K562 (cell line): ENCODE data around the gene CDH12. TPM values are rescaled to one million over a fixed set of nuclear protein-coding genes. Genes with fewer than 3 reads are reported as not detected.

Experiments
- ATAC-seq: fragments of 200-7000 bp; cut with Tn5 transposase; 3 replicates; pipeline ENCODE4 v1.9.1; 2020; ENCODE audit warnings: moderate library complexity
- BruUV-seq: library from RNA; stranded (reverse); fragments of 400-500 nt; replicated peaks from 2 replicates; lab custom pipeline; 2021; lab: Mats Ljungman, UMichigan
- CTCF ChIA-PET: fragments of 300-600 bp; formaldehyde crosslinking; extraction: SDS; loops from one replicate; lab custom pipeline; 2021; ENCODE audit warnings: low intra/inter-chr PET ratio; lab: Yijun Ruan, JAX
- POLR2A ChIA-PET: fragments of 300-600, 350-650 bp; sonication (Branson Sonifier 250); formaldehyde crosslinking; extraction: SDS; loops from one replicate; lab custom pipeline; 2021; ENCODE audit warnings: antibody characterized with exemption, inconsistent platforms; lab: Yijun Ruan, JAX
- DNase-seq, 4 experiments: peaks; one replicate each; pipeline versions ENCODE4 v3.0.0 to v3.0.0-alpha.2; 2011 to 2018; ENCODE audit warnings: low spot score in 3 of 4, mixed read lengths in 3 of 4; ENCODE audit errors: extremely low read depth in 1 of 4
- FAIRE-seq: peaks from 2 replicates; lab custom pipeline; 2011; peaks lifted over from hg19 to GRCh38; lab: Jason Lieb, UNC
- H2AFZ ChIP-seq: 2 replicates; pipeline ENCODE4 v1.6.0; 2011; ENCODE audit warnings: low read depth, low read length, control low read depth, inconsistent platforms
- H3K27ac ChIP-seq: fragments of 200-600 bp; 3 replicates; pipeline ENCODE4 v1.8.0; 2011; ENCODE audit warnings: low read depth, mild to moderate bottlenecking, control low read depth, inconsistent platforms, low read length, moderate library complexity, mixed read lengths; ENCODE audit errors: extremely low read depth
- H3K27me3 ChIP-seq, 2 experiments: fragments of 300-600 bp in 1 of 2; 2 replicates in 1 of 2; 3 replicates in 1 of 2; pipeline versions ENCODE4 v1.6.0 to v1.8.0; 2011; ENCODE audit warnings: inconsistent platforms in 2 of 2, low read length in 2 of 2, mild to moderate bottlenecking in 1 of 2, mixed read lengths in 1 of 2, moderate library complexity in 1 of 2; ENCODE audit not compliant: control insufficient read depth in 2 of 2, insufficient read depth in 2 of 2
- H3K36me3 ChIP-seq: fragments of 300-600 bp; 3 replicates; pipeline ENCODE4 v1.8.0; 2011; ENCODE audit warnings: mild to moderate bottlenecking, low read length, inconsistent platforms; ENCODE audit not compliant: control insufficient read depth, insufficient read depth
- H3K4me1 ChIP-seq, 2 experiments: fragments of 200-600 bp in 1 of 2; replicated peaks in 1 of 2; 2 replicates in 1 of 2; 3 replicates in 1 of 2; pipeline versions ENCODE4 v1.5.1 to v1.8.0; 2011; ENCODE audit warnings: inconsistent platforms in 2 of 2, low read length in 2 of 2, mild to moderate bottlenecking in 1 of 2, mixed read lengths in 1 of 2, moderate library complexity in 1 of 2; ENCODE audit not compliant: control insufficient read depth in 2 of 2, insufficient read depth in 2 of 2
- H3K4me2 ChIP-seq: 2 replicates; pipeline ENCODE4 v1.6.1; 2011; ENCODE audit warnings: low read length, control low read depth, inconsistent platforms, mixed read lengths; ENCODE audit not compliant: insufficient read depth
- H3K4me3 ChIP-seq: fragments of 200-600 bp; sonication (generic), shearing (Covaris generic); 2 replicates; pipeline ENCODE4 v1.5.1; 2016; ENCODE audit warnings: control low read depth, inconsistent platforms
- H3K79me2 ChIP-seq: fragments of 200-600 bp; 3 replicates; pipeline ENCODE4 v1.8.0; 2011; ENCODE audit warnings: low read length, inconsistent platforms; ENCODE audit not compliant: control insufficient read depth, insufficient read depth
- H3K9ac ChIP-seq, 2 experiments: 2 replicates each; pipeline versions ENCODE4 v1.6.0 to v1.6.1; 2011; ENCODE audit warnings: low read depth in 2 of 2, low read length in 2 of 2, control low read depth in 1 of 2, inconsistent platforms in 1 of 2, mild to moderate bottlenecking in 1 of 2, mixed read lengths in 1 of 2; ENCODE audit not compliant: insufficient read depth in 1 of 2
- H3K9me1 ChIP-seq: one replicate; pipeline ENCODE4 v1.6.0; 2011; ENCODE audit warnings: inconsistent platforms, mild to moderate bottlenecking, low read length, moderate library complexity; ENCODE audit not compliant: control insufficient read depth, insufficient read depth
- H3K9me3 ChIP-seq: replicated peaks from 2 replicates; pipeline ENCODE4 v1.5.1; 2011; ENCODE audit warnings: low read depth, low read length, inconsistent platforms; ENCODE audit not compliant: control insufficient read depth, insufficient read depth
- H4K20me1 ChIP-seq: replicated peaks from 2 replicates; pipeline ENCODE4 v1.6.1; 2011; ENCODE audit warnings: low read length, inconsistent platforms, mixed read lengths; ENCODE audit not compliant: control insufficient read depth, insufficient read depth
- BRD9 ChIP-seq: fragments of 450-650 bp; IDR thresholded peaks from 2 replicates; pipeline ENCODE4 v1.6.1; 2018; ENCODE audit warnings: low read depth; ENCODE audit not compliant: partially characterized antibody
- COPS2 ChIP-seq: fragments of 450-650 bp; conservative IDR thresholded peaks from 2 replicates; pipeline ENCODE4 v1.6.1; 2016; ENCODE audit warnings: mild to moderate bottlenecking, moderate library complexity
- HDAC3 ChIP-seq: fragments of 450-650 bp; IDR thresholded peaks from 2 replicates; pipeline ENCODE4 v1.6.1; 2018; ENCODE audit warnings: borderline replicate concordance, mild to moderate bottlenecking, moderate library complexity; ENCODE audit not compliant: partially characterized antibody
- HSF4 ChIP-seq: fragments of 250-450 bp; sonication (Bioruptor Pico); IDR thresholded peaks from 2 replicates; pipeline ENCODE4 v2.1.2; 2022; ENCODE audit warnings: mild to moderate bottlenecking, moderate library complexity, borderline replicate concordance
- PHF21A ChIP-seq: fragments of 450-650 bp; IDR thresholded peaks from 2 replicates; pipeline ENCODE4 v1.6.1; 2017; ENCODE audit warnings: low read depth, borderline replicate concordance
- PHTF2 ChIP-seq: fragments of 250-450 bp; sonication (Bioruptor Pico); IDR thresholded peaks from 2 replicates; pipeline ENCODE4 v1.5.0; 2021; ENCODE audit warnings: mild to moderate bottlenecking
- RB1 ChIP-seq: fragments of 450-650 bp; IDR thresholded peaks from 2 replicates; pipeline ENCODE4 v1.6.1; 2017; ENCODE audit warnings: low read depth, mild to moderate bottlenecking
- RBM25 ChIP-seq: fragments of 200-400 bp; formaldehyde crosslinking; IDR thresholded peaks from 2 replicates; pipeline ENCODE4 v1.6.1; 2018; ENCODE audit warnings: low read length, low read depth, moderate library complexity; ENCODE audit not compliant: severe bottlenecking
- SIN3A ChIP-seq, 2 experiments: fragments of 150-350 bp in 1 of 2; IDR thresholded peaks; 2 replicates each; pipeline ENCODE4 v1.6.1; 2011 to 2016; ENCODE audit warnings: borderline replicate concordance in 2 of 2, low read depth in 2 of 2, low read length in 2 of 2, mild to moderate bottlenecking in 2 of 2, moderate library complexity in 2 of 2; ENCODE audit not compliant: control insufficient read depth in 1 of 2
- TAL1 ChIP-seq: fragments of 450-650 bp; IDR thresholded peaks from 2 replicates; pipeline ENCODE4 v1.6.1; 2016; ENCODE audit warnings: mild to moderate bottlenecking
- TARDBP ChIP-seq: fragments of 450-650 bp; IDR thresholded peaks from 2 replicates; pipeline ENCODE4 v1.6.1; 2016
- THRAP3 ChIP-seq: fragments of 450-650 bp; IDR thresholded peaks from 2 replicates; pipeline ENCODE4 v1.6.1; 2016; ENCODE audit warnings: mild to moderate bottlenecking, inconsistent platforms, borderline replicate concordance
- XRCC4 ChIP-seq: IDR thresholded peaks from one replicate; pipeline ENCODE4 v1.6.1; 2011; ENCODE audit not compliant: insufficient read depth, insufficient read length; ENCODE audit errors: extremely low read depth
- ZNF282 ChIP-seq: sonication (generic); formaldehyde crosslinking; IDR thresholded peaks from 2 replicates; pipeline ENCODE4 v1.8.1; 2023; ENCODE audit warnings: missing genetic modification reagents
- ZNF444 ChIP-seq: fragments of 250-450 bp; sonication (Bioruptor Pico); IDR thresholded peaks from 2 replicates; pipeline ENCODE4 v1.4.0; 2020; ENCODE audit warnings: mild to moderate bottlenecking, moderate library complexity
- in situ Hi-C: fragments of 300-500 bp; cut with MboI; formaldehyde crosslinking; loops from 4 replicates; pipeline ENCODE4 v1.15.0; 2018; ENCODE audit warnings: inconsistent platforms, mixed read lengths
- intact Hi-C: fragments of 100-400 bp; cut with micrococcal nuclease; formaldehyde crosslinking; loops from 2 replicates; pipeline ENCODE4 v1.14.2; 2022
- polyA plus RNA-seq, 8 experiments: library from polyadenylated mRNA; depleted of rRNA in 4 of 8; stranded (reverse) in 5 of 8; unstranded in 3 of 8; fragments of >200 nt; fragmentation: Nextera tagmentation in 2 of 8; fragmentation: Illumina TruSeq in 1 of 8; extraction: Ambion mirVana in 2 of 8; extraction: Trizol in 1 of 8; gene quantifications; 2 replicates each; pipeline versions ENCODE4 v1.2.1 to v1.2.3, GENCODE V29; 2011 to 2014; ENCODE audit warnings: inconsistent platforms in 1 of 8, missing spikeins in 1 of 8
- total RNA-seq, 7 experiments: library from RNA; depleted of rRNA in 6 of 7; stranded (reverse); fragments of >200 nt in 6 of 7; fragmentation: Illumina TruSeq in 2 of 7; extraction: Trizol in 2 of 7; gene quantifications; 2 replicates each; pipeline versions ENCODE4 v1.2.1 to v1.2.3, GENCODE V29; 2011 to 2021; ENCODE audit warnings: low replicate concordance in 1 of 7
- TF ChIP-seq, protein P1 (sequence below): fragments of 450-650 bp; IDR thresholded peaks from 2 replicates; pipeline ENCODE4 v1.7.1; 2018; ENCODE audit warnings: mild to moderate bottlenecking, low read depth; ENCODE audit not compliant: partially characterized antibody
- TF ChIP-seq, protein P2 (sequence below), 3 experiments: fragments of 200-800 bp in 1 of 3; fragments of 250-450 bp in 1 of 3; fragments of 450-650 bp in 1 of 3; sonication (Bioruptor Pico) in 1 of 3; sonication (Bioruptor generic) in 1 of 3; formaldehyde crosslinking in 1 of 3; IDR thresholded peaks; 2 replicates each; pipeline versions ENCODE4 v1.6.1 to v1.8.0; 2016 to 2022; ENCODE audit warnings: mild to moderate bottlenecking in 2 of 3, missing genetic modification characterization in 2 of 3, missing compliant biosample characterization in 1 of 3, moderate library complexity in 1 of 3

Gene CDH12
- total and polyA plus RNA-seq, 9 of the 15 experiments (the other 6 are each of a cell fraction or from before 2014, with no cell fraction given) = 0.03 to 1.7 (median 0.37) TPM

DNA sequence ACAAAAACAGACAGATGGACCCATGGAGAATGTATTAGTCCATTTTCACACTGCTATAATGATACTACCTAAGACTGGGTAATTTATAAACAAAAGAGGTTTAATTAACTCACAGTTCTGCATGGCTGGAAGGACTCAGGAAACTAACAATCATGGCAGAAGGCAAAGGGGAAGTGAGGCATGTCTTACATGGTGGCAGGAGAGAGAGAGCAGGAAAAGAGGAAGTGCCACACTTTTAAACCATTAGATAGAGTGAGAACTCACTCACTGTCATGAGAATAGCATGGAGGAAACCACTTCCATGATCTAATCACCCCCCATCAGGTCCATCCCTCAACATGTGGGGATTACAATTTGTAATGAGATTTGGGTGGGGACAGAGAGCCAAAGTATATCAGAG lies 808.9 kb downstream of the CDH12 start (continued):
- TF ChIP-seq, protein P1, sequence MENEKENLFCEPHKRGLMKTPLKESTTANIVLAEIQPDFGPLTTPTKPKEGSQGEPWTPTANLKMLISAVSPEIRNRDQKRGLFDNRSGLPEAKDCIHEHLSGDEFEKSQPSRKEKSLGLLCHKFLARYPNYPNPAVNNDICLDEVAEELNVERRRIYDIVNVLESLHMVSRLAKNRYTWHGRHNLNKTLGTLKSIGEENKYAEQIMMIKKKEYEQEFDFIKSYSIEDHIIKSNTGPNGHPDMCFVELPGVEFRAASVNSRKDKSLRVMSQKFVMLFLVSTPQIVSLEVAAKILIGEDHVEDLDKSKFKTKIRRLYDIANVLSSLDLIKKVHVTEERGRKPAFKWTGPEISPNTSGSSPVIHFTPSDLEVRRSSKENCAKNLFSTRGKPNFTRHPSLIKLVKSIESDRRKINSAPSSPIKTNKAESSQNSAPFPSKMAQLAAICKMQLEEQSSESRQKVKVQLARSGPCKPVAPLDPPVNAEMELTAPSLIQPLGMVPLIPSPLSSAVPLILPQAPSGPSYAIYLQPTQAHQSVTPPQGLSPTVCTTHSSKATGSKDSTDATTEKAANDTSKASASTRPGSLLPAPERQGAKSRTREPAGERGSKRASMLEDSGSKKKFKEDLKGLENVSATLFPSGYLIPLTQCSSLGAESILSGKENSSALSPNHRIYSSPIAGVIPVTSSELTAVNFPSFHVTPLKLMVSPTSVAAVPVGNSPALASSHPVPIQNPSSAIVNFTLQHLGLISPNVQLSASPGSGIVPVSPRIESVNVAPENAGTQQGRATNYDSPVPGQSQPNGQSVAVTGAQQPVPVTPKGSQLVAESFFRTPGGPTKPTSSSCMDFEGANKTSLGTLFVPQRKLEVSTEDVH = no peak
- TF ChIP-seq PHTF2 (CRISPR knock-in tag) (no peak), COPS2 (no peak)

DNA sequence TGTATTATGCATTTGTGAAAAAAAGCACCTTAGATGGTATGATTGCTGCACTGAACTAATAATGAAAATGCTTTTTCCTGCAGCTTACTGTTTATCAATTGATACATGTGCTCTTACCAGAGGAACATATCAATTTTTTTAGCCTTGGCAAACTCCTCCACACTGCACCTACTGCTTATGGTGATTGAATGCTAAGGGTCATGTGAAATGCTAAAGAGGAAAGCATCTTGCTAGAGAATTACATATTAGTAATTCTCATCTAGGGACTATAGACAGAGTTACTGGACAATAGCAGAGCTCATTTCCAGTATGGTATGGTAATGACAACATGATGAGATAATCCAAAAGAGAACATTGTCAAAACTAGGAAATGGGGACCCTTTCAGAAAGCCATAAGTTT lies 817.1 kb downstream of the CDH12 start:
- in situ Hi-C loops = no loop called here
- H3K36me3 ChIP-seq = no peaks in the 10 kb centered on the region
- no peak for TF ChIP-seq SIN3A (IDR thresholded peaks at IDR 0.05; ENCODE audit: borderline replicate concordance in 2 of 2, control insufficient read depth in 1 of 2, low read depth in 2 of 2, low read length in 2 of 2)
- no peak for TF ChIP-seq TARDBP
- TF ChIP-seq ZNF282 (CRISPR knock-in tag) = no peak
- TF ChIP-seq, protein P2, sequence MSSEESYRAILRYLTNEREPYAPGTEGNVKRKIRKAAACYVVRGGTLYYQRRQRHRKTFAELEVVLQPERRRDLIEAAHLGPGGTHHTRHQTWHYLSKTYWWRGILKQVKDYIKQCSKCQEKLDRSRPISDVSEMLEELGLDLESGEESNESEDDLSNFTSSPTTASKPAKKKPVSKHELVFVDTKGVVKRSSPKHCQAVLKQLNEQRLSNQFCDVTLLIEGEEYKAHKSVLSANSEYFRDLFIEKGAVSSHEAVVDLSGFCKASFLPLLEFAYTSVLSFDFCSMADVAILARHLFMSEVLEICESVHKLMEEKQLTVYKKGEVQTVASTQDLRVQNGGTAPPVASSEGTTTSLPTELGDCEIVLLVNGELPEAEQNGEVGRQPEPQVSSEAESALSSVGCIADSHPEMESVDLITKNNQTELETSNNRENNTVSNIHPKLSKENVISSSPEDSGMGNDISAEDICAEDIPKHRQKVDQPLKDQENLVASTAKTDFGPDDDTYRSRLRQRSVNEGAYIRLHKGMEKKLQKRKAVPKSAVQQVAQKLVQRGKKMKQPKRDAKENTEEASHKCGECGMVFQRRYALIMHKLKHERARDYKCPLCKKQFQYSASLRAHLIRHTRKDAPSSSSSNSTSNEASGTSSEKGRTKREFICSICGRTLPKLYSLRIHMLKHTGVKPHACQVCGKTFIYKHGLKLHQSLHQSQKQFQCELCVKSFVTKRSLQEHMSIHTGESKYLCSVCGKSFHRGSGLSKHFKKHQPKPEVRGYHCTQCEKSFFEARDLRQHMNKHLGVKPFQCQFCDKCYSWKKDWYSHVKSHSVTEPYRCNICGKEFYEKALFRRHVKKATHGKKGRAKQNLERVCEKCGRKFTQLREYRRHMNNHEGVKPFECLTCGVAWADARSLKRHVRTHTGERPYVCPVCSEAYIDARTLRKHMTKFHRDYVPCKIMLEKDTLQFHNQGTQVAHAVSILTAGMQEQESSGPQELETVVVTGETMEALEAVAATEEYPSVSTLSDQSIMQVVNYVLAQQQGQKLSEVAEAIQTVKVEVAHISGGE (CRISPR knock-in tag; IDR thresholded peaks at IDR 0.05) = no peak
- no peak for TF ChIP-seq HDAC3
- no peak for TF ChIP-seq RB1
- TF ChIP-seq THRAP3 = no peak
- no peak for TF ChIP-seq PHF21A
- no peak for TF ChIP-seq TAL1
- no peak for TF ChIP-seq HSF4 (CRISPR knock-in tag)
- TF ChIP-seq RBM25 = no peak
- no peak for TF ChIP-seq ZNF444 (CRISPR knock-in tag)
- no peak for TF ChIP-seq XRCC4
- no peak for TF ChIP-seq BRD9
- TF ChIP-seq, all 486 proteins: peak for 0
- no peak overlapping the region for H3K4me2 ChIP-seq
- FAIRE-seq = no peak
- POLR2A ChIA-PET = no interaction called here
- H3K9me3 ChIP-seq = no peaks in the 10 kb centered on the region; the same call in 1 of the 2 replicates
- no peaks in the 10 kb centered on the region for H3K27me3 ChIP-seq
- H4K20me1 ChIP-seq = no peaks in the 10 kb centered on the region
- ATAC-seq = no peak
- no peak overlapping the region for H3K27ac ChIP-seq
- no peaks in the 10 kb centered on the region for H3K79me2 ChIP-seq
- CTCF ChIA-PET = no interaction called here
- H3K9me1 ChIP-seq = no peaks in the 10 kb centered on the region
- no peak overlapping the region for H3K9ac ChIP-seq
- H3K4me3 ChIP-seq = no peak overlapping the region
- DNase-seq = no peak
- H3K4me1 ChIP-seq = no peaks in the 10 kb centered on the region
- BruUV-seq = no TSS peak
- no peak overlapping the region for H2AFZ ChIP-seq
- intact Hi-C loops = no loop called here
